WTC11 (cell line): ENCODE data around the gene BCL11A. TPM values are rescaled to one million over a fixed set of nuclear protein-coding genes. Genes with fewer than 3 reads are reported as not detected.

Experiments used
- ATAC-seq: fragments of 200-7000 bp; cut with Tn5 transposase; 2 replicates; pipeline ENCODE4 v1.10.0; 2021; ENCODE audit warnings: mild to moderate bottlenecking, moderate library complexity
- CTCF ChIA-PET: fragments of 300-600 bp; sonication (Branson Sonifier 250); formaldehyde crosslinking; loops from one replicate; lab custom pipeline; 2021; ENCODE audit warnings: antibody characterized with exemption; lab: Charles Lee
- POLR2A ChIA-PET: fragments of 350-600 bp; sonication (Branson Sonifier 250); formaldehyde crosslinking; loops from one replicate; lab custom pipeline; 2021; ENCODE audit warnings: antibody characterized with exemption; lab: Charles Lee
- DNase-seq: peaks from one replicate; pipeline ENCODE4 v3.0.0; 2021; ENCODE audit warnings: low spot score
- H3K27ac Mint-ChIP-seq: 2 replicates; pipeline ENCODE4 v1.8.0; 2021; ENCODE audit warnings: mixed read lengths
- H3K27me3 Mint-ChIP-seq: 2 replicates; pipeline ENCODE4 v1.8.0; 2021; ENCODE audit warnings: low read depth, mild to moderate bottlenecking, moderate library complexity, mixed read lengths
- H3K36me3 Mint-ChIP-seq: 2 replicates; pipeline ENCODE4 v1.8.0; 2021; ENCODE audit warnings: mixed read lengths
- H3K4me1 Mint-ChIP-seq: 2 replicates; pipeline ENCODE4 v1.8.0; 2022; ENCODE audit warnings: mixed read lengths
- H3K4me3 Mint-ChIP-seq: 2 replicates; pipeline ENCODE4 v1.8.0; 2021; ENCODE audit warnings: mild to moderate bottlenecking, moderate library complexity, mixed read lengths
- H3K9me3 Mint-ChIP-seq: 2 replicates; pipeline ENCODE4 v1.8.0; 2021; ENCODE audit warnings: mixed read lengths
- EMX1 ChIP-seq: fragments of 250-450 bp; sonication (Bioruptor Pico); IDR thresholded peaks from 2 replicates; pipeline ENCODE4 v1.8.0; 2021; ENCODE audit warnings: mild to moderate bottlenecking
- ERG ChIP-seq: fragments of 250-450 bp; sonication (Bioruptor Pico); IDR thresholded peaks from 2 replicates; pipeline ENCODE4 v1.8.0; 2021; ENCODE audit warnings: mild to moderate bottlenecking
- FOXP1 ChIP-seq: sonication (generic); formaldehyde crosslinking; IDR thresholded peaks from 2 replicates; pipeline ENCODE4 v1.8.0; 2022; ENCODE audit warnings: missing genetic modification reagents, mild to moderate bottlenecking, moderate library complexity, borderline replicate concordance
- GRHL2 ChIP-seq: fragments of 250-450 bp; sonication (Bioruptor Pico); IDR thresholded peaks from 2 replicates; pipeline ENCODE4 v1.8.0; 2022; ENCODE audit warnings: mild to moderate bottlenecking, moderate library complexity; ENCODE audit not compliant: insufficient replicate concordance, severe bottlenecking
- MXD4 ChIP-seq: fragments of 250-450 bp; sonication (Bioruptor Pico); IDR thresholded peaks from 2 replicates; pipeline ENCODE4 v1.8.0; 2021; ENCODE audit warnings: mild to moderate bottlenecking, moderate library complexity, borderline replicate concordance
- SMAD3 ChIP-seq: sonication (generic); formaldehyde crosslinking; IDR thresholded peaks from 2 replicates; pipeline ENCODE4 v1.8.0; 2022; ENCODE audit warnings: missing genetic modification reagents, mild to moderate bottlenecking, borderline replicate concordance
- SP1 ChIP-seq: sonication (generic); formaldehyde crosslinking; conservative IDR thresholded peaks from 2 replicates; pipeline ENCODE4 v1.8.1; 2022; ENCODE audit warnings: missing genetic modification reagents
- TCF7 ChIP-seq: sonication (generic); formaldehyde crosslinking; IDR thresholded peaks from 2 replicates; pipeline ENCODE4 v1.8.0; 2022; ENCODE audit warnings: mild to moderate bottlenecking, low read depth, missing genetic modification reagents, moderate library complexity
- TEAD1 ChIP-seq: sonication (generic); formaldehyde crosslinking; IDR thresholded peaks from 2 replicates; pipeline ENCODE4 v1.8.0; 2022; ENCODE audit warnings: mild to moderate bottlenecking, missing genetic modification reagents
- USF1 ChIP-seq: sonication (generic); formaldehyde crosslinking; IDR thresholded peaks from 2 replicates; pipeline ENCODE4 v1.8.0; 2022; ENCODE audit warnings: mild to moderate bottlenecking, missing genetic modification reagents
- ZNF138 ChIP-seq: sonication (generic); formaldehyde crosslinking; conservative IDR thresholded peaks from 2 replicates; pipeline ENCODE4 v1.8.1; 2022; ENCODE audit warnings: mild to moderate bottlenecking, moderate library complexity, missing genetic modification reagents
- ZNF232 ChIP-seq: sonication (generic); formaldehyde crosslinking; IDR thresholded peaks from 2 replicates; pipeline ENCODE4 v1.8.0; 2022; ENCODE audit warnings: mild to moderate bottlenecking, missing genetic modification reagents
- ZNF263 ChIP-seq: sonication (generic); formaldehyde crosslinking; IDR thresholded peaks from 2 replicates; pipeline ENCODE4 v1.8.1; 2022; ENCODE audit warnings: low read depth, mild to moderate bottlenecking, moderate library complexity, missing genetic modification reagents
- total RNA-seq: library from RNA; stranded (reverse); gene quantifications from 3 replicates; pipeline ENCODE4 v1.2.3, GENCODE V29; 2021
- TF ChIP-seq, protein P1 (sequence below): fragments of 250-450 bp; sonication (Bioruptor Pico); IDR thresholded peaks from 2 replicates; pipeline ENCODE4 v1.9.0; 2021; ENCODE audit warnings: mild to moderate bottlenecking, borderline replicate concordance
- TF ChIP-seq, protein P2 (sequence below): sonication (generic); formaldehyde crosslinking; IDR thresholded peaks from 2 replicates; pipeline ENCODE4 v1.8.1; 2022; ENCODE audit warnings: mild to moderate bottlenecking, missing genetic modification reagents, moderate library complexity, borderline replicate concordance
- TF ChIP-seq, protein P3 (sequence below): sonication (generic); formaldehyde crosslinking; IDR thresholded peaks from 2 replicates; pipeline ENCODE4 v1.8.1; 2023; ENCODE audit warnings: mild to moderate bottlenecking, missing genetic modification reagents, moderate library complexity
- TF ChIP-seq, protein P4 (sequence below): sonication (generic); formaldehyde crosslinking; IDR thresholded peaks from 2 replicates; pipeline ENCODE4 v1.8.1; 2023; ENCODE audit warnings: mild to moderate bottlenecking, moderate library complexity, missing genetic modification reagents

The BCL11A gene
- total RNA-seq, 1 experiment from 2014 or later, result 53.2 TPM

DNA sequence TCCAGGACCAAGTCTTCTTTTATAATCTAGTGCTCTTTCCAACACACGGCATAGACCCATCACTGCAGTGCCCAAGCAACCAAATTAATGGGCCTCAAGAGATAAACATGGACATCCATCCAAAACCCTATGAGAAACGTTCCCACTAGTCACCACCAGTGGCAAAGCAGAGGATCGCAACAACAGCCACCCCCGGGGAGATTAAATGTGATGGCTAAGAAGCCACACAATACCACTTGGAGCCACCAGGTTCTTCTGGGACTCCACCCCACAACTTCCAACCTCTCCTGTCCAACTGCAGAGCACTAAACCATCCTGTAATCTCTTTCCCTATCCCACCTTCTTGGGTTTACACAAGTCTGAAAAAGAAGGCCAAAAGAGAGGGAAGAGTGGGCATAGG is 123.8 kb downstream of the BCL11A start:
- no peak overlapping the region for H3K4me3 Mint-ChIP-seq
- H3K4me1 Mint-ChIP-seq, result peaks cover 19% of the 10 kb centered on the region
- peaks cover 11% of the 10 kb centered on the region for H3K9me3 Mint-ChIP-seq
- no peak for TF ChIP-seq USF1 (CRISPR knock-in tag)
- TF ChIP-seq, protein P1, sequence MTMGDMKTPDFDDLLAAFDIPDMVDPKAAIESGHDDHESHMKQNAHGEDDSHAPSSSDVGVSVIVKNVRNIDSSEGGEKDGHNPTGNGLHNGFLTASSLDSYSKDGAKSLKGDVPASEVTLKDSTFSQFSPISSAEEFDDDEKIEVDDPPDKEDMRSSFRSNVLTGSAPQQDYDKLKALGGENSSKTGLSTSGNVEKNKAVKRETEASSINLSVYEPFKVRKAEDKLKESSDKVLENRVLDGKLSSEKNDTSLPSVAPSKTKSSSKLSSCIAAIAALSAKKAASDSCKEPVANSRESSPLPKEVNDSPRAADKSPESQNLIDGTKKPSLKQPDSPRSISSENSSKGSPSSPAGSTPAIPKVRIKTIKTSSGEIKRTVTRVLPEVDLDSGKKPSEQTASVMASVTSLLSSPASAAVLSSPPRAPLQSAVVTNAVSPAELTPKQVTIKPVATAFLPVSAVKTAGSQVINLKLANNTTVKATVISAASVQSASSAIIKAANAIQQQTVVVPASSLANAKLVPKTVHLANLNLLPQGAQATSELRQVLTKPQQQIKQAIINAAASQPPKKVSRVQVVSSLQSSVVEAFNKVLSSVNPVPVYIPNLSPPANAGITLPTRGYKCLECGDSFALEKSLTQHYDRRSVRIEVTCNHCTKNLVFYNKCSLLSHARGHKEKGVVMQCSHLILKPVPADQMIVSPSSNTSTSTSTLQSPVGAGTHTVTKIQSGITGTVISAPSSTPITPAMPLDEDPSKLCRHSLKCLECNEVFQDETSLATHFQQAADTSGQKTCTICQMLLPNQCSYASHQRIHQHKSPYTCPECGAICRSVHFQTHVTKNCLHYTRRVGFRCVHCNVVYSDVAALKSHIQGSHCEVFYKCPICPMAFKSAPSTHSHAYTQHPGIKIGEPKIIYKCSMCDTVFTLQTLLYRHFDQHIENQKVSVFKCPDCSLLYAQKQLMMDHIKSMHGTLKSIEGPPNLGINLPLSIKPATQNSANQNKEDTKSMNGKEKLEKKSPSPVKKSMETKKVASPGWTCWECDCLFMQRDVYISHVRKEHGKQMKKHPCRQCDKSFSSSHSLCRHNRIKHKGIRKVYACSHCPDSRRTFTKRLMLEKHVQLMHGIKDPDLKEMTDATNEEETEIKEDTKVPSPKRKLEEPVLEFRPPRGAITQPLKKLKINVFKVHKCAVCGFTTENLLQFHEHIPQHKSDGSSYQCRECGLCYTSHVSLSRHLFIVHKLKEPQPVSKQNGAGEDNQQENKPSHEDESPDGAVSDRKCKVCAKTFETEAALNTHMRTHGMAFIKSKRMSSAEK (CRISPR knock-in tag), result no peak
- H3K27me3 Mint-ChIP-seq, result no peaks in the 10 kb centered on the region
- peaks cover 12% of the 10 kb centered on the region for H3K36me3 Mint-ChIP-seq
- CTCF ChIA-PET, result no interaction called here
- no peak for DNase-seq
- H3K27ac Mint-ChIP-seq, result no peak overlapping the region
- POLR2A ChIA-PET, result no interaction called here
- ATAC-seq, result peak; percentile 24; the same call in 1 of the 2 replicates

- DNase-seq, result no peak
- ChIA-PET CTCF (no interaction called here), POLR2A (no interaction called here)
- no peak for TF ChIP-seq USF1 (CRISPR knock-in tag)
- TF ChIP-seq ZNF138, result no peak
- TF ChIP-seq ZNF232, result no peak
- TF ChIP-seq MXD4 (CRISPR knock-in tag), result no peak
- TF ChIP-seq ZNF263 (CRISPR knock-in tag), result no peak
- TF ChIP-seq TCF7, result no peak
- TF ChIP-seq GRHL2 (CRISPR knock-in tag), result no peak
- TF ChIP-seq, protein P2, sequence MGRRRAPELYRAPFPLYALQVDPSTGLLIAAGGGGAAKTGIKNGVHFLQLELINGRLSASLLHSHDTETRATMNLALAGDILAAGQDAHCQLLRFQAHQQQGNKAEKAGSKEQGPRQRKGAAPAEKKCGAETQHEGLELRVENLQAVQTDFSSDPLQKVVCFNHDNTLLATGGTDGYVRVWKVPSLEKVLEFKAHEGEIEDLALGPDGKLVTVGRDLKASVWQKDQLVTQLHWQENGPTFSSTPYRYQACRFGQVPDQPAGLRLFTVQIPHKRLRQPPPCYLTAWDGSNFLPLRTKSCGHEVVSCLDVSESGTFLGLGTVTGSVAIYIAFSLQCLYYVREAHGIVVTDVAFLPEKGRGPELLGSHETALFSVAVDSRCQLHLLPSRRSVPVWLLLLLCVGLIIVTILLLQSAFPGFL (CRISPR knock-in tag), result no peak
- TF ChIP-seq, protein P3, sequence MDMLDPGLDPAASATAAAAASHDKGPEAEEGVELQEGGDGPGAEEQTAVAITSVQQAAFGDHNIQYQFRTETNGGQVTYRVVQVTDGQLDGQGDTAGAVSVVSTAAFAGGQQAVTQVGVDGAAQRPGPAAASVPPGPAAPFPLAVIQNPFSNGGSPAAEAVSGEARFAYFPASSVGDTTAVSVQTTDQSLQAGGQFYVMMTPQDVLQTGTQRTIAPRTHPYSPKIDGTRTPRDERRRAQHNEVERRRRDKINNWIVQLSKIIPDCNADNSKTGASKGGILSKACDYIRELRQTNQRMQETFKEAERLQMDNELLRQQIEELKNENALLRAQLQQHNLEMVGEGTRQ (CRISPR knock-in tag), result no peak
- no peak for TF ChIP-seq ERG (CRISPR knock-in tag)
- TF ChIP-seq SP1 (CRISPR knock-in tag), result no peak
- TF ChIP-seq SMAD3 (CRISPR knock-in tag), result no peak
- TF ChIP-seq, protein P4, sequence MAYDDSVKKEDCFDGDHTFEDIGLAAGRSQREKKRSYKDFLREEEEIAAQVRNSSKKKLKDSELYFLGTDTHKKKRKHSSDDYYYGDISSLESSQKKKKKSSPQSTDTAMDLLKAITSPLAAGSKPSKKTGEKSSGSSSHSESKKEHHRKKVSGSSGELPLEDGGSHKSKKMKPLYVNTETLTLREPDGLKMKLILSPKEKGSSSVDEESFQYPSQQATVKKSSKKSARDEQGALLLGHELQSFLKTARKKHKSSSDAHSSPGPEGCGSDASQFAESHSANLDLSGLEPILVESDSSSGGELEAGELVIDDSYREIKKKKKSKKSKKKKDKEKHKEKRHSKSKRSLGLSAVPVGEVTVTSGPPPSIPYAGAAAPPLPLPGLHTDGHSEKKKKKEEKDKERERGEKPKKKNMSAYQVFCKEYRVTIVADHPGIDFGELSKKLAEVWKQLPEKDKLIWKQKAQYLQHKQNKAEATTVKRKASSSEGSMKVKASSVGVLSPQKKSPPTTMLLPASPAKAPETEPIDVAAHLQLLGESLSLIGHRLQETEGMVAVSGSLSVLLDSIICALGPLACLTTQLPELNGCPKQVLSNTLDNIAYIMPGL (CRISPR knock-in tag), result no peak
- no peak for TF ChIP-seq FOXP1 (CRISPR knock-in tag)
- no peak for TF ChIP-seq TEAD1 (CRISPR knock-in tag)
- TF ChIP-seq EMX1 (CRISPR knock-in tag), result no peak
- Mint-ChIP-seq H3K4me3 (no peak overlapping the region), H3K4me1 (peaks cover 4% of the 10 kb centered on the region), H3K9me3 (peaks cover 11% of the 10 kb centered on the region), H3K27ac (no peak overlapping the region), H3K27me3 (no peaks in the 10 kb centered on the region), H3K36me3 (peaks cover 12% of the 10 kb centered on the region)
- no peak for ATAC-seq
Observed at GRCh38 chr2:60426880-60427279, 126.6 kb downstream of the BCL11A start.
